H9 (cell line): ENCODE measurements around the gene MFN2. TPM values are rescaled to one million over a fixed set of nuclear protein-coding genes. Genes with fewer than 3 reads are reported as not detected.

Source experiments
- DNase-seq: peaks from one replicate; pipeline ENCODE4 v3.0.0-alpha.2; 2017
- H2AFZ ChIP-seq: one replicate; pipeline ENCODE4 v1.6.1; 2013; ENCODE audit warnings: mild to moderate bottlenecking, low read length, control low read depth, moderate library complexity
- H2AK5ac ChIP-seq: 2 replicates; pipeline ENCODE4 v1.6.1; 2013; ENCODE audit warnings: low read length, control low read depth, mixed read lengths; ENCODE audit not compliant: insufficient read length
- H2BK120ac ChIP-seq: one replicate; pipeline ENCODE4 v1.6.1; 2013; ENCODE audit warnings: low read depth, mild to moderate bottlenecking, low read length, control low read depth, inconsistent platforms; ENCODE audit not compliant: poor library complexity, severe bottlenecking
- H2BK12ac ChIP-seq: 2 replicates; pipeline ENCODE4 v1.6.1; 2013; ENCODE audit warnings: low read length, control low read depth, mixed read lengths, low read depth; ENCODE audit not compliant: insufficient read length
- H2BK15ac ChIP-seq: 2 replicates; pipeline ENCODE4 v1.6.1; 2013; ENCODE audit warnings: low read depth, low read length, control low read depth
- H2BK20ac ChIP-seq: one replicate; pipeline ENCODE4 v1.6.1; 2013; ENCODE audit warnings: low read depth, mild to moderate bottlenecking, low read length, control low read depth, inconsistent platforms; ENCODE audit not compliant: poor library complexity, severe bottlenecking
- H2BK5ac ChIP-seq: 2 replicates; pipeline ENCODE4 v1.6.1; 2013; ENCODE audit warnings: low read length, control low read depth, mixed read lengths; ENCODE audit not compliant: insufficient read length
- H3K14ac ChIP-seq: 2 replicates; pipeline ENCODE4 v1.6.1; 2013; ENCODE audit warnings: low read length, control low read depth; ENCODE audit not compliant: insufficient read depth
- H3K18ac ChIP-seq: 2 replicates; pipeline ENCODE4 v1.6.1; 2013; ENCODE audit warnings: low read depth, mild to moderate bottlenecking, mixed read lengths, low read length, control low read depth; ENCODE audit not compliant: insufficient read length
- H3K23ac ChIP-seq: 2 replicates; pipeline ENCODE4 v1.6.1; 2013; ENCODE audit warnings: low read length, control low read depth, mixed read lengths, low read depth; ENCODE audit not compliant: insufficient read length
- H3K23me2 ChIP-seq: 2 replicates; pipeline ENCODE4 v1.6.1; 2013; ENCODE audit warnings: low read depth, mild to moderate bottlenecking, mixed read lengths, low read length, control low read depth; ENCODE audit not compliant: insufficient read length, poor library complexity, severe bottlenecking
- H3K27ac ChIP-seq: 2 replicates; pipeline ENCODE4 v1.5.1; 2013; ENCODE audit warnings: low read length, control low read depth, mixed read lengths, low read depth; ENCODE audit not compliant: insufficient read length
- H3K27me3 ChIP-seq: 2 replicates; pipeline ENCODE4 v1.6.1; 2013; ENCODE audit warnings: low read length, control low read depth, inconsistent platforms; ENCODE audit not compliant: insufficient read depth
- H3K4ac ChIP-seq: 2 replicates; pipeline ENCODE4 v1.6.1; 2013; ENCODE audit warnings: low read depth, mild to moderate bottlenecking, control low read depth, inconsistent platforms, low read length, moderate library complexity
- H3K4me1 ChIP-seq: 2 replicates; pipeline ENCODE4 v1.6.1; 2013; ENCODE audit warnings: low read length, control low read depth, inconsistent platforms; ENCODE audit not compliant: insufficient read depth
- H3K4me2 ChIP-seq: 2 replicates; pipeline ENCODE4 v1.6.1; 2013; ENCODE audit warnings: low read length, control low read depth, mixed read lengths; ENCODE audit not compliant: insufficient read length, insufficient read depth
- H3K56ac ChIP-seq: 2 replicates; pipeline ENCODE4 v1.6.1; 2013; ENCODE audit warnings: low read depth, mild to moderate bottlenecking, mixed read lengths, low read length, control low read depth; ENCODE audit not compliant: insufficient read length
- H3K79me1 ChIP-seq: 2 replicates; pipeline ENCODE4 v1.6.1; 2013; ENCODE audit warnings: low read depth, mild to moderate bottlenecking, moderate library complexity, low read length, control low read depth, inconsistent platforms; ENCODE audit not compliant: insufficient read depth, poor library complexity, severe bottlenecking
- H3K79me2 ChIP-seq: 2 replicates; pipeline ENCODE4 v1.6.1; 2013; ENCODE audit warnings: low read length, control low read depth, inconsistent platforms; ENCODE audit not compliant: insufficient read depth
- H3K9ac ChIP-seq: 2 replicates; pipeline ENCODE4 v1.6.1; 2013; ENCODE audit warnings: low read length, control low read depth, mixed read lengths; ENCODE audit not compliant: insufficient read length; ENCODE audit errors: extremely low read depth
- H3K9me3 ChIP-seq: one replicate; pipeline ENCODE4 v1.6.1; 2013; ENCODE audit warnings: low read depth, low read length, inconsistent platforms; ENCODE audit not compliant: control insufficient read depth
- H3T11ph ChIP-seq: one replicate; pipeline ENCODE4 v1.6.1; 2013; ENCODE audit warnings: mild to moderate bottlenecking, low read length, control low read depth, inconsistent platforms
- H4K20me1 ChIP-seq: one replicate; pipeline ENCODE4 v1.6.1; 2013; ENCODE audit not compliant: control insufficient read depth, insufficient read length, insufficient read depth
- H4K5ac ChIP-seq: 2 replicates; pipeline ENCODE4 v1.6.1; 2013; ENCODE audit warnings: low read depth, mild to moderate bottlenecking, mixed read lengths, low read length, control low read depth; ENCODE audit not compliant: insufficient read length
- H4K8ac ChIP-seq: replicated peaks from 2 replicates; pipeline ENCODE4 v1.6.1; 2013; ENCODE audit warnings: low read length, control low read depth, mixed read lengths, low read depth; ENCODE audit not compliant: insufficient read length
- H4K91ac ChIP-seq: 2 replicates; pipeline ENCODE4 v1.6.1; 2013; ENCODE audit warnings: low read depth, mild to moderate bottlenecking, moderate library complexity, mixed read lengths, low read length, control low read depth; ENCODE audit not compliant: insufficient read length
- H3K27ac Mint-ChIP-seq, 3 experiments: 2 replicates in 2 of 3; 3 replicates in 1 of 3; pipeline ENCODE4 v1.8.0; 2020 to 2021; ENCODE audit warnings: mixed read lengths in 3 of 3, mild to moderate bottlenecking in 1 of 3, moderate library complexity in 1 of 3
- H3K27me3 Mint-ChIP-seq: 2 replicates; pipeline ENCODE4 v1.8.0; 2021; ENCODE audit warnings: low read depth, mild to moderate bottlenecking, moderate library complexity, mixed read lengths
- H3K36me3 Mint-ChIP-seq, 3 experiments: 2 replicates in 2 of 3; 3 replicates in 1 of 3; pipeline ENCODE4 v1.8.0; 2020 to 2021; ENCODE audit warnings: low read depth in 3 of 3, mixed read lengths in 3 of 3; ENCODE audit not compliant: insufficient read depth in 1 of 3
- H3K4me1 Mint-ChIP-seq, 2 experiments: 2 replicates each; pipeline ENCODE4 v1.8.0; 2020; ENCODE audit warnings: mixed read lengths in 2 of 2
- H3K4me3 Mint-ChIP-seq, 2 experiments: 2 replicates in 1 of 2; 3 replicates in 1 of 2; pipeline ENCODE4 v1.8.0; 2020 to 2021; ENCODE audit warnings: mild to moderate bottlenecking in 2 of 2, mixed read lengths in 2 of 2, moderate library complexity in 1 of 2
- H3K9me3 Mint-ChIP-seq, 2 experiments: 2 replicates in 1 of 2; 3 replicates in 1 of 2; pipeline ENCODE4 v1.8.0; 2020; ENCODE audit warnings: mild to moderate bottlenecking in 2 of 2, mixed read lengths in 2 of 2, moderate library complexity in 1 of 2
- WGBS: extraction: QIAGEN DNeasy Blood & Tissue Kit; methylation state at CpG from one replicate; pipeline ENCODE4 v1.1.7; 2013; ENCODE audit warnings: missing lambda C conversion rate, low lambda C conversion rate, mixed read lengths; ENCODE audit not compliant: insufficient read length; ENCODE audit errors: extremely low coverage; 5-methylcytosine and 5-hydroxymethylcytosine counted together
- total RNA-seq: library from RNA; stranded (reverse); gene quantifications from 2 replicates; pipeline ENCODE4 v1.2.1, GENCODE V29; 2021
- TF ChIP-seq, protein P1 (sequence below): fragments of 200-600 bp; sonication (generic); conservative IDR thresholded peaks from 3 replicates; pipeline ENCODE4 v1.8.0; 2021; ENCODE audit warnings: antibody characterized with exemption, mild to moderate bottlenecking

MFN2 gene
- total RNA-seq, 1 experiment from 2014 or later: 61.4 TPM

DNA sequence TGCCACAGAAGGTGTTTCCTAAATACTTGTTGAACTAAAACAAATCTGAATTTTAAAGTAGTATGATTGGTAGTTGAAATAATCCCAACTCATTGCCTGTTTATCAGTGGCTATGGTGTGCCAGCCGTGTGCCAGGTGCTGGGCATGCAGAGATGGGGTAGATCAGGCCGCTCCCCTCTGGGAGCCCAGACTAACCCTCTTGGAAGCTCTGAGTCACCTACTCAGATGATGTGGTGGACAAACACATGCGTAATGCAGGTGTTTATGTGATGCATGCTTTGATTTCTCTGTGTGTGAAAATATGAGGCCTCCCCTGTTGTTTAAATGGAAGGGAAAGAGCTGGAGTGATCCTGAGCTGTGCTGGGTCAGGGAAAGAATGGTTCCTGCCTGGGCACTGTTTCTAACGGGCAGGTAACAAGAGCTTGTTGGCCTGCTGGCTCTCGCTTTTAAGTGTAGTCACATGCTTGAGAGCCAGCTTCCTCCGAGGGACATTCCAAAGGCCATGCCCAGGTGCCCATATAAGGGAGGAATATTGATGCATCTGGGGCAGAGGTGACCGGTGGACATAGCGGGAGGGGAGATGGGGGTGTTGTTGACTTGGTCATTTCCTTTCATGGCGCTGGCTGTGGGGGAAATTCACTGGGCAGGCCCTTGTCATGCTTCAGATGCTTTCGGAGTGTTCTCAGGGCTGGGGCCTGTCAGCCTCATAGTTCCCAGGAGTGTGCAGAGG is 10.2 kb downstream of the MFN2 start:
- no peaks in the 10 kb centered on the region; the same call in 1 of the 2 replicates for H3K27me3 Mint-ChIP-seq
- Histone ChIP-seq H3K27ac (no peak overlapping the region), H3K9ac (no peak overlapping the region), H2BK15ac (no peak overlapping the region), H2BK5ac (no peak overlapping the region), H4K91ac (no peak overlapping the region), H2BK120ac (no peak overlapping the region), H3K79me2 (peaks cover 6% of the 10 kb centered on the region; the same call in 1 of the 2 replicates), H3K4me1 (no peaks in the 10 kb centered on the region), H4K8ac (no peak overlapping the region), H3K56ac (no peak overlapping the region), H3K4ac (no peak overlapping the region), H3K18ac (no peak overlapping the region), H3K27me3 (no peaks in the 10 kb centered on the region), H3K23ac (no peak overlapping the region), H2AFZ (no peak overlapping the region), H2BK12ac (no peak overlapping the region), H3K79me1 (peaks cover 6% of the 10 kb centered on the region), H3T11ph (no peak overlapping the region), H4K20me1 (no peaks in the 10 kb centered on the region), H2AK5ac (no peak overlapping the region), H3K23me2 (no peaks in the 10 kb centered on the region), H2BK20ac (no peak overlapping the region), H4K5ac (no peak overlapping the region), H3K4me2 (no peak overlapping the region), H3K9me3 (no peaks in the 10 kb centered on the region), H3K14ac (no peak overlapping the region)
- peaks cover 38 to 73% (median 61%) of the 10 kb centered on the region in 3 experiments for H3K36me3 Mint-ChIP-seq
- TF ChIP-seq, protein P1, sequence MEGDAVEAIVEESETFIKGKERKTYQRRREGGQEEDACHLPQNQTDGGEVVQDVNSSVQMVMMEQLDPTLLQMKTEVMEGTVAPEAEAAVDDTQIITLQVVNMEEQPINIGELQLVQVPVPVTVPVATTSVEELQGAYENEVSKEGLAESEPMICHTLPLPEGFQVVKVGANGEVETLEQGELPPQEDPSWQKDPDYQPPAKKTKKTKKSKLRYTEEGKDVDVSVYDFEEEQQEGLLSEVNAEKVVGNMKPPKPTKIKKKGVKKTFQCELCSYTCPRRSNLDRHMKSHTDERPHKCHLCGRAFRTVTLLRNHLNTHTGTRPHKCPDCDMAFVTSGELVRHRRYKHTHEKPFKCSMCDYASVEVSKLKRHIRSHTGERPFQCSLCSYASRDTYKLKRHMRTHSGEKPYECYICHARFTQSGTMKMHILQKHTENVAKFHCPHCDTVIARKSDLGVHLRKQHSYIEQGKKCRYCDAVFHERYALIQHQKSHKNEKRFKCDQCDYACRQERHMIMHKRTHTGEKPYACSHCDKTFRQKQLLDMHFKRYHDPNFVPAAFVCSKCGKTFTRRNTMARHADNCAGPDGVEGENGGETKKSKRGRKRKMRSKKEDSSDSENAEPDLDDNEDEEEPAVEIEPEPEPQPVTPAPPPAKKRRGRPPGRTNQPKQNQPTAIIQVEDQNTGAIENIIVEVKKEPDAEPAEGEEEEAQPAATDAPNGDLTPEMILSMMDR: no peak
- no peaks in the 10 kb centered on the region for H3K4me1 Mint-ChIP-seq
- DNase-seq: no peak
- no CpG with 5 or more reads among the region's 10 CpGs for WGBS
- H3K4me3 Mint-ChIP-seq: no peak overlapping the region
- peak overlapping the region in 1 of 3 experiments; percentile 79; a peak in 1 of 7 replicates for H3K27ac Mint-ChIP-seq
- no peaks in the 10 kb centered on the region for H3K9me3 Mint-ChIP-seq
